ENCODE measurements around the gene DENND6B.

DNA sequence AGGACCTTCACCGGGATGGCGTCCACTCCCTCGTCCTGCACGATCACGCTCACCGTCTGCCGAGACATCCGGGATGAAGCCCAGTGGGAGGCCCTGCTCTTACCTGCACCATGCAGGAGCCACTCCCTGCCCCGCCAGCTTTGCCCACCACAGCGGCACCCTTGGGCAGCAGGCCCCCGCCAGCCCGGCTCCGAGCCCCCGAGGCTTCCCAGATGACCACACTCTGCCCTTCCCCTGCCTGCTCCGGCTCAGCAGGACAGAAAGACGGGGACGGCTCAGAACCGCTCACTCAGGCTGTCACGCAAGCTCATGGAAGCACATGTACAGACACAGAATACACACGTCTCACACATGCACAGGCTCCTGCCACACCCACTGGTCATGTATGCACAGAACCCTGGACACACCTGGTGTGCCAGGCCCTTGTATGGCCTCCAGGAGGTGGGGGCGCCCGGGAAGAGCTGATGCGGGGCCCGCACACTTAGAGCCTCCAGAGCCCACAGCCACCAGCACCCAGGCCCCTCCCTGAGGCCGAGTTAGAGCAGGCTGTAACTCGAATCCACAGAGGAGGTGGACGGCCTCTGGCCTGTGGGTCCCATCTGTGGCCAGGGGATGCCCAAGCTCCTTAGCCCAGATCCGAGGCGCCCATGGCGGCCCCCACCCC, 47.7 kb downstream of the DENND6B start:
- TF ChIP-seq, protein P1, sequence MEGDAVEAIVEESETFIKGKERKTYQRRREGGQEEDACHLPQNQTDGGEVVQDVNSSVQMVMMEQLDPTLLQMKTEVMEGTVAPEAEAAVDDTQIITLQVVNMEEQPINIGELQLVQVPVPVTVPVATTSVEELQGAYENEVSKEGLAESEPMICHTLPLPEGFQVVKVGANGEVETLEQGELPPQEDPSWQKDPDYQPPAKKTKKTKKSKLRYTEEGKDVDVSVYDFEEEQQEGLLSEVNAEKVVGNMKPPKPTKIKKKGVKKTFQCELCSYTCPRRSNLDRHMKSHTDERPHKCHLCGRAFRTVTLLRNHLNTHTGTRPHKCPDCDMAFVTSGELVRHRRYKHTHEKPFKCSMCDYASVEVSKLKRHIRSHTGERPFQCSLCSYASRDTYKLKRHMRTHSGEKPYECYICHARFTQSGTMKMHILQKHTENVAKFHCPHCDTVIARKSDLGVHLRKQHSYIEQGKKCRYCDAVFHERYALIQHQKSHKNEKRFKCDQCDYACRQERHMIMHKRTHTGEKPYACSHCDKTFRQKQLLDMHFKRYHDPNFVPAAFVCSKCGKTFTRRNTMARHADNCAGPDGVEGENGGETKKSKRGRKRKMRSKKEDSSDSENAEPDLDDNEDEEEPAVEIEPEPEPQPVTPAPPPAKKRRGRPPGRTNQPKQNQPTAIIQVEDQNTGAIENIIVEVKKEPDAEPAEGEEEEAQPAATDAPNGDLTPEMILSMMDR (conservative IDR thresholded peaks at IDR 0.05; ENCODE audit: low read depth in 2 of 2) = no peak
- TF ChIP-seq POLR2AphosphoS5 (IDR thresholded peaks at IDR 0.05; ENCODE audit: low read depth) (no peak), CREB1 (CRISPR knock-in tag; IDR thresholded peaks at IDR 0.05; ENCODE audit: low read depth) (no peak), EZH2 (IDR thresholded peaks at IDR 0.05; ENCODE audit: low read depth, unreplicated experiment) (no peak), ZNF331 (CRISPR knock-in tag; IDR thresholded peaks at IDR 0.05; ENCODE audit: low read depth) (no peak), EZH2phosphoT487 (IDR thresholded peaks at IDR 0.05; ENCODE audit: unreplicated experiment) (no peak)
- TF ChIP-seq, protein P2, sequence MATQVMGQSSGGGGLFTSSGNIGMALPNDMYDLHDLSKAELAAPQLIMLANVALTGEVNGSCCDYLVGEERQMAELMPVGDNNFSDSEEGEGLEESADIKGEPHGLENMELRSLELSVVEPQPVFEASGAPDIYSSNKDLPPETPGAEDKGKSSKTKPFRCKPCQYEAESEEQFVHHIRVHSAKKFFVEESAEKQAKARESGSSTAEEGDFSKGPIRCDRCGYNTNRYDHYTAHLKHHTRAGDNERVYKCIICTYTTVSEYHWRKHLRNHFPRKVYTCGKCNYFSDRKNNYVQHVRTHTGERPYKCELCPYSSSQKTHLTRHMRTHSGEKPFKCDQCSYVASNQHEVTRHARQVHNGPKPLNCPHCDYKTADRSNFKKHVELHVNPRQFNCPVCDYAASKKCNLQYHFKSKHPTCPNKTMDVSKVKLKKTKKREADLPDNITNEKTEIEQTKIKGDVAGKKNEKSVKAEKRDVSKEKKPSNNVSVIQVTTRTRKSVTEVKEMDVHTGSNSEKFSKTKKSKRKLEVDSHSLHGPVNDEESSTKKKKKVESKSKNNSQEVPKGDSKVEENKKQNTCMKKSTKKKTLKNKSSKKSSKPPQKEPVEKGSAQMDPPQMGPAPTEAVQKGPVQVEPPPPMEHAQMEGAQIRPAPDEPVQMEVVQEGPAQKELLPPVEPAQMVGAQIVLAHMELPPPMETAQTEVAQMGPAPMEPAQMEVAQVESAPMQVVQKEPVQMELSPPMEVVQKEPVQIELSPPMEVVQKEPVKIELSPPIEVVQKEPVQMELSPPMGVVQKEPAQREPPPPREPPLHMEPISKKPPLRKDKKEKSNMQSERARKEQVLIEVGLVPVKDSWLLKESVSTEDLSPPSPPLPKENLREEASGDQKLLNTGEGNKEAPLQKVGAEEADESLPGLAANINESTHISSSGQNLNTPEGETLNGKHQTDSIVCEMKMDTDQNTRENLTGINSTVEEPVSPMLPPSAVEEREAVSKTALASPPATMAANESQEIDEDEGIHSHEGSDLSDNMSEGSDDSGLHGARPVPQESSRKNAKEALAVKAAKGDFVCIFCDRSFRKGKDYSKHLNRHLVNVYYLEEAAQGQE (IDR thresholded peaks at IDR 0.05; ENCODE audit: unreplicated experiment) = no peak

Data from GM23338 (cell line).